GM12801 (cell line): ENCODE measurements around the gene CIDEA.

Experiments
- TF ChIP-seq, protein P1 (sequence below): IDR thresholded peaks from one replicate; pipeline ENCODE4 v1.5.1; 2011; ENCODE audit warnings: control low read depth; ENCODE audit not compliant: insufficient read length; ENCODE audit errors: extremely low read depth

CIDEA gene

GRCh38 chr18:12276736-12277554 lies 22.8 kb downstream of the CIDEA start:
- TF ChIP-seq, protein P1, sequence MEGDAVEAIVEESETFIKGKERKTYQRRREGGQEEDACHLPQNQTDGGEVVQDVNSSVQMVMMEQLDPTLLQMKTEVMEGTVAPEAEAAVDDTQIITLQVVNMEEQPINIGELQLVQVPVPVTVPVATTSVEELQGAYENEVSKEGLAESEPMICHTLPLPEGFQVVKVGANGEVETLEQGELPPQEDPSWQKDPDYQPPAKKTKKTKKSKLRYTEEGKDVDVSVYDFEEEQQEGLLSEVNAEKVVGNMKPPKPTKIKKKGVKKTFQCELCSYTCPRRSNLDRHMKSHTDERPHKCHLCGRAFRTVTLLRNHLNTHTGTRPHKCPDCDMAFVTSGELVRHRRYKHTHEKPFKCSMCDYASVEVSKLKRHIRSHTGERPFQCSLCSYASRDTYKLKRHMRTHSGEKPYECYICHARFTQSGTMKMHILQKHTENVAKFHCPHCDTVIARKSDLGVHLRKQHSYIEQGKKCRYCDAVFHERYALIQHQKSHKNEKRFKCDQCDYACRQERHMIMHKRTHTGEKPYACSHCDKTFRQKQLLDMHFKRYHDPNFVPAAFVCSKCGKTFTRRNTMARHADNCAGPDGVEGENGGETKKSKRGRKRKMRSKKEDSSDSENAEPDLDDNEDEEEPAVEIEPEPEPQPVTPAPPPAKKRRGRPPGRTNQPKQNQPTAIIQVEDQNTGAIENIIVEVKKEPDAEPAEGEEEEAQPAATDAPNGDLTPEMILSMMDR = no peak

GRCh38 chr18:12278215-12278671 lies 24.1 kb downstream of the CIDEA start:
- TF ChIP-seq, protein P1 = no peak

GRCh38 chr18:12278741-12279682 lies 24.9 kb downstream of the CIDEA start:
- TF ChIP-seq, protein P1 = no peak

GRCh38 chr18:12279781-12280531 lies 25.8 kb downstream of the CIDEA start:
- TF ChIP-seq, protein P1 = no peak

DNA sequence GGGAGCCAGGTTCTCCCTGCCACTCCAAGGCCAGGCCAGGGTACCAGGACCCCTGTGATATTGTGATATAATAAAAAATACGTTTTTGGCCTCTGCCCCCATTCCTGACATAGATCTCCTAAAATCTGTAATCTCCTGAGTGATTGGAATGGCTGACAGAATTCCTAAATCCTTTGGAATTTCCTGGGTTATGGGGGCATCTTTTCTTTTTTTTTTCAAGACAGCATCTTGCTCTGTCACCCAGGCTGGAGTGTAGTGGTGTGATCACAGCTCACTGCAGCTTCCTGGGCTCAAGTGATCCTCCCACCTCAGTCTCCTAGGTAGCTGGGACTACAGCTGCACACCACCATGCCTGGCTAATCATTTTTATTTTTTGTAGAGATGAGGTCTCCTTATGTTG lies 27.7 kb downstream of the CIDEA start:
- TF ChIP-seq, protein P1 = no peak

GRCh38 chr18:12282442-12283039 lies 28.4 kb downstream of the CIDEA start:
- TF ChIP-seq, protein P1 = no peak
